Adrenal gland (tissue), 12 donors: ENCODE data around the gene CNNM2. TPM values are rescaled to one million over a fixed set of nuclear protein-coding genes. Genes with fewer than 3 reads are reported as not detected.
A peak's percentile ranks its signal among the peaks of the same experiment; 100 is the strongest.

Source experiments
- DNase-seq, 7 donors: peaks; one replicate each; pipeline ENCODE4 v3.0.0-alpha.2; 2019 to 2020
- H3K27ac ChIP-seq, 5 donors: fragments of 200-600 bp; sonication (generic) in 4 of 5; 1 replicate in 3 of 5; 2 replicates in 2 of 5; pipeline versions ENCODE4 v1.5.1 to v1.8.0; 2016 to 2020; ENCODE audit warnings: mild to moderate bottlenecking in 1 of 5
- H3K27me3 ChIP-seq: fragments of 200-600 bp; 2 replicates; pipeline ENCODE4 v1.8.0; 2021
- H3K36me3 ChIP-seq, 2 donors: fragments of 200-600 bp; replicated peaks in 1 of 2; 1 replicate in 1 of 2; 2 replicates in 1 of 2; pipeline versions ENCODE4 v1.5.1 to v1.8.0; 2018 to 2022
- H3K4me1 ChIP-seq, 2 donors: fragments of 200-600 bp; replicated peaks in 1 of 2; 1 replicate in 1 of 2; 2 replicates in 1 of 2; pipeline versions ENCODE4 v1.5.1 to v1.8.0; 2018 to 2021
- H3K4me3 ChIP-seq, 4 donors: fragments of 200-600 bp; sonication (generic) in 3 of 4; one replicate each; pipeline ENCODE4 v1.5.1; 2016 to 2018
- H3K9me3 ChIP-seq, 3 donors: fragments of 200-600 bp; sonication (generic) in 1 of 3; replicated peaks in 1 of 3; 1 replicate in 2 of 3; 2 replicates in 1 of 3; pipeline versions ENCODE4 v1.5.1 to v1.8.0; 2016 to 2021
- POLR2A ChIP-seq, 2 donors: fragments of 450-650 bp; IDR thresholded peaks; one replicate each; pipeline ENCODE4 v1.6.1; 2017; ENCODE audit warnings: antibody characterized with exemption in 2 of 2, mild to moderate bottlenecking in 2 of 2, moderate library complexity in 1 of 2
- WGBS, 4 donors: extraction: QIAGEN DNeasy Blood & Tissue Kit in 2 of 4; methylation state at CpG; one replicate each; pipeline versions ENCODE4 v1.1.5 to v1.1.7; 2013 to 2017; 5-methylcytosine and 5-hydroxymethylcytosine counted together
- intact Hi-C, 2 donors: fragments of 100-400 bp; cut with DNase I; formaldehyde crosslinking; loops; one replicate each; pipeline versions ENCODE4 v1.14.1 to v1.15.0; 2022 to 2023
- polyA plus RNA-seq, 3 donors: library from polyadenylated mRNA; stranded (reverse); fragments of 200-250 nt in 2 of 3; fragments of 350-450 nt in 1 of 3; fragmentation: Illumina TruSeq in 1 of 3; extraction: RNeasy Lipid Tissue Mini Kit (QIAGEN cat#74804) in 1 of 3; gene quantifications; one replicate each; pipeline ENCODE4 v1.2.3, GENCODE V29; 2013 to 2014
- total RNA-seq, 9 donors: library from RNA; depleted of rRNA in 4 of 9; stranded (reverse); fragments of >200 nt in 4 of 9; fragments of 120-200 nt in 1 of 9; fragmentation: NEBNext Ultra II Directional in 1 of 9; extraction: Animal tissue kit (Norgen Biotek cat#: 25700) in 1 of 9; gene quantifications; one replicate each; pipeline versions ENCODE4 v1.1.0 to v1.2.4, GENCODE V29; 2013 to 2023
- TF ChIP-seq, protein P1 (sequence below), 6 experiments: fragments of 450-650 bp in 4 of 6; fragments of 200-600 bp in 2 of 6; sonication (generic) in 1 of 6; IDR thresholded peaks; 1 replicate in 5 of 6; 2 replicates in 1 of 6; pipeline versions ENCODE4 v1.5.1 to v1.8.0; 2016 to 2021; ENCODE audit warnings: antibody characterized with exemption in 6 of 6, mild to moderate bottlenecking in 2 of 6, moderate library complexity in 1 of 6
- donor health status: healthy with polysubstance abuse.
- donor health status: Bipolar disorder and iron deficiency.
- donor health status: DM: yes; HTN: yes; CAD: no.
- donor health status: DM: no; HTN: no; CAD: no.
- donor health status: DM: no; HTN: no; CAD: no.
- donor health status: DM: yes; HTN: yes; CAD: no.

The CNNM2 gene
- total and polyA plus RNA-seq, 12 donors, result 5.4 to 52.0 (median 36.6) TPM

DNA sequence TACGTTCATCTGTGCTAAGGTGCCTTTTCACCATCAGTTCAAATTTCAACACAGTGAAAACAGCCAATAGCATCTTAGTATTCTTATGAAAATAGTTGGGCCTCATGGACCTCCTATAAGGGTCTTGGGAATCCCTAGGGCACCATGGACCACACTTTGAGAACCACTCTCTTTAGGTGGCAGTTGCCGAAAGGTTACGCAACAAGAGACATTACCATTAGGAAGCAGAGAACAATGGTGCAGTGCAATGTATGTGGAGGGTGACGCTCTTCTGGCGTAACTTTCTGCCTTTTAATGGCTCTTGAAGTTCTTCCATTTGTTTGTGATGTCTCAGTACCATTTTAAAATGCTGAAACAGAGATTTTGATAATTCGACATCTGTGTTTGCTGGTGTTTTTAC lies 131.1 kb downstream of the CNNM2 start:
- no peak for DNase-seq
- H3K9me3 ChIP-seq, result no peaks in the 10 kb centered on the region
- no peaks in the 10 kb centered on the region for H3K27me3 ChIP-seq
- WGBS, 4 donors, result 85 to 96% (median 94%) methylated on average over 6 of the region's 6 CpGs
- H3K27ac ChIP-seq, result no peak overlapping the region
- no peak overlapping the region for H3K4me3 ChIP-seq
- TF ChIP-seq POLR2A (IDR thresholded peaks at IDR 0.05), result no peak
- TF ChIP-seq, protein P1, sequence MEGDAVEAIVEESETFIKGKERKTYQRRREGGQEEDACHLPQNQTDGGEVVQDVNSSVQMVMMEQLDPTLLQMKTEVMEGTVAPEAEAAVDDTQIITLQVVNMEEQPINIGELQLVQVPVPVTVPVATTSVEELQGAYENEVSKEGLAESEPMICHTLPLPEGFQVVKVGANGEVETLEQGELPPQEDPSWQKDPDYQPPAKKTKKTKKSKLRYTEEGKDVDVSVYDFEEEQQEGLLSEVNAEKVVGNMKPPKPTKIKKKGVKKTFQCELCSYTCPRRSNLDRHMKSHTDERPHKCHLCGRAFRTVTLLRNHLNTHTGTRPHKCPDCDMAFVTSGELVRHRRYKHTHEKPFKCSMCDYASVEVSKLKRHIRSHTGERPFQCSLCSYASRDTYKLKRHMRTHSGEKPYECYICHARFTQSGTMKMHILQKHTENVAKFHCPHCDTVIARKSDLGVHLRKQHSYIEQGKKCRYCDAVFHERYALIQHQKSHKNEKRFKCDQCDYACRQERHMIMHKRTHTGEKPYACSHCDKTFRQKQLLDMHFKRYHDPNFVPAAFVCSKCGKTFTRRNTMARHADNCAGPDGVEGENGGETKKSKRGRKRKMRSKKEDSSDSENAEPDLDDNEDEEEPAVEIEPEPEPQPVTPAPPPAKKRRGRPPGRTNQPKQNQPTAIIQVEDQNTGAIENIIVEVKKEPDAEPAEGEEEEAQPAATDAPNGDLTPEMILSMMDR (IDR thresholded peaks at IDR 0.05), result no peak
- H3K36me3 ChIP-seq, result no peaks in the 10 kb centered on the region
- H3K4me1 ChIP-seq, result peaks cover 5 to 10% of the 10 kb centered on the region in 2 donors
- intact Hi-C loops, result no loop called here

DNA sequence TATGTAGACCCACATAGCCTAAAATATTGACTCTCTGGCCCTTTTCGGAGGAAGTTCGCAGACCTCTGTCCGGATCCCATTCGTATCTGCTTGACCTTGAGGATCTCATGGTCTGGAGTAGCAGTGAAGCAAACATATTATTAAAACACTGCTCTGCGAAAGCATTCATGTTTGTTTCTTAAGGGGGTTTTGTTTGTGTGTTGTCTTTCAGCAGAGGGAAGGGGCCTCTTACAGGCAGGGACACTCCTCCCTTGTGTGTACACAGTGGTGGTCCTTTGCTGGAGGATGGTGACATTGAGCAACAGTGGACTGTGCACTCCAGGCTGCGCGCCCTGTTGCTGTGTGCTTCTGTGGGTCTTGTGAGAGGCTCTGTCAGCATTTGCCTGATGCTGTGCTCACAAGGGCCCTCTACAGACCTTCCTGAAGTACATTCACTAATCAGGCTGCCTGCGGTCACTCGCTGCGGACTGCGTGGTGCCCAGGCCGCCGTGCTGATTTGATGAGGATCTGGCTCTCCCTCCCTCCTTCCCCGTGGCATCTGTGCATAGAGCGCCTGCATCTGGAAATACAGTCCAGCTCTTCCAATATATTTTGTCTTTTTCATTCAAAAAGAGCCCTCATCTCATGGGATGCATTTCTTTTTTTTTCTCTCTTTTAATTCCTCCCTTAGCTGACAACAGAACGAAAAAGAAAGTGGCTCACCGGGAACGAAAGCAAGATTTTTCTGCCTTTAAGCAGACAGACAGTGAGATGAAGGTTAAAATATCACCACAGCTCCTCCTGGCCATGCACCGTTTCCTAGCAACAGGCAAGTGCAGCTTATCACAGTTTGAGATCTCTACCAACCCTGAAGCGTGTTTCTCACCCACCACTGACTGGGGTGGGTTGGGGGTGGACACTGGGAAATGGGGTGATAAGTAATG lies 135.8 kb downstream of the CNNM2 start:
- Histone ChIP-seq H3K4me1 (peaks cover 11 to 32% of the 10 kb centered on the region in 2 donors), H3K4me3 (peak overlapping the region in 1 of 4 donors; percentile 50), H3K9me3 (no peaks in the 10 kb centered on the region), H3K27me3 (no peaks in the 10 kb centered on the region), H3K36me3 (no peaks in the 10 kb centered on the region), H3K27ac (peak overlapping the region; percentile 2 to 85 (median 78))
- DNase-seq, result peak; percentile 79 to 94 (median 88)
- 13 to 21% (median 17%) methylated on average over 16 to 20 of the region's 20 CpGs for WGBS, 4 donors
- TF ChIP-seq, protein P1 (IDR thresholded peaks at IDR 0.05), result peak; percentile 20 to 50 (median 44)
- peak in 1 of 2 donors; percentile 78 for TF ChIP-seq POLR2A (IDR thresholded peaks at IDR 0.05)
- intact Hi-C loops, result no loop called here

DNA sequence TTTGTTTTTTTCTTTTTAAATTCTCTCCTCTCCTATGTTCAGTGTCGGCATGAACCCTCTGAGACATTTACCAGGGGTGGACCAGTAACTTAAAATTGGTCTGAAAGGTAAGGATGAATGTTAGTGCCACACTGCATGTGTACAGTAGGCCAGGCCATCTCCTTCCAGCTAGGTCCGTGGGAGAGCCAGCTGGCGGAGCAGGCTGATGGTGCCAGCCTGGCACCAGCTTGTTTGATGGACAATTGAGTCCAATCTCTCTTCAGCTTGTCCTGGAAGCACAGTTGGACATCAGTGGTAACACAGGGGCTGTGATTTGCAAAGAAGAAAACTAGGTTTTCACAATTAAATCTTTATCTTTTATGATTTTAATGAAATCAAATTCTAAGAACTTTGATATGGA lies 136.5 kb downstream of the CNNM2 start:
- WGBS, 4 donors, result 54 to 66% (median 58%) methylated on average over 3 of the region's 3 CpGs
- intact Hi-C loops, result no loop called here
- TF ChIP-seq, protein P1 (IDR thresholded peaks at IDR 0.05), result no peak
- no peak for TF ChIP-seq POLR2A (IDR thresholded peaks at IDR 0.05)
- no peaks in the 10 kb centered on the region for H3K36me3 ChIP-seq
- no peak for DNase-seq
- H3K27me3 ChIP-seq, result no peaks in the 10 kb centered on the region
- no peaks in the 10 kb centered on the region for H3K9me3 ChIP-seq
- peaks cover 11 to 32% of the 10 kb centered on the region in 2 donors for H3K4me1 ChIP-seq
- H3K27ac ChIP-seq, result peak overlapping the region in 2 of 5 donors; percentile 78 to 82
- no peak overlapping the region for H3K4me3 ChIP-seq

DNA sequence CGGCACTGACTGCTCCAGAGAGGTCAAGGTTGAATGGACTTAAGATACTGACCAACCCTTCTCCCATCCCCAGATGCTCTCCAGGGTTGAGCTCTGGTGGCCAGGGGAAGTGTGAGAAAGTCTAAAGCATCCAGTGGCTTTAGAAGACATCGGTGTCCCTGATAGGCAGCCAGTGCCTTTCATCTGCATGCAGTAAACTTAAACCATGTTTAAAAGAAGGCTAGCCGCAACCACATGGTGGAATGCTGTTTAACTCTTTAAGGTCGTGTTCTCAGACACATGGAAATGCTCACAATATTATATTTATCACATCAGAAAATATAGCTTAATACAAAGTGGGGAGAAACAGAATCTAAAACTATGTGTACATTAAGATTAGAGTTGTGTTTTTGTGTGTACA lies 137.0 kb downstream of the CNNM2 start:
- TF ChIP-seq POLR2A (IDR thresholded peaks at IDR 0.05), result no peak
- TF ChIP-seq, protein P1 (IDR thresholded peaks at IDR 0.05), result no peak
- no peaks in the 10 kb centered on the region for H3K36me3 ChIP-seq
- peak overlapping the region in 1 of 5 donors; percentile 82 for H3K27ac ChIP-seq
- no peaks in the 10 kb centered on the region for H3K27me3 ChIP-seq
- intact Hi-C loops, result no loop called here
- H3K4me3 ChIP-seq, result no peak overlapping the region
- DNase-seq, result no peak
- WGBS, 4 donors, result 53 to 77% (median 58%) methylated on average over 4 of the region's 4 CpGs
- peaks cover 11 to 32% of the 10 kb centered on the region in 2 donors for H3K4me1 ChIP-seq
- no peaks in the 10 kb centered on the region for H3K9me3 ChIP-seq
